ENCODE data around the gene NOS1AP. TPM values are rescaled to one million over a fixed set of nuclear protein-coding genes. Genes with fewer than 3 reads are reported as not detected.

Gene NOS1AP
- total RNA-seq, 1 experiment from 2014 or later: 5.3 TPM

- ATAC-seq: peak; percentile 71
- H3K79me2 ChIP-seq (ENCODE audit: insufficient read depth, low read length): no peaks in the 10 kb centered on the region
- DNase-seq (ENCODE audit: low read depth, low spot score): peak; percentile 35
- BruUV-seq (replicated peaks): no TSS peak
- H3K9me2 ChIP-seq (ENCODE audit: insufficient read depth): no peaks in the 10 kb centered on the region
- ChIA-PET RAD21 (ENCODE audit: low non-redundant PET in 1 of 2, low total read pairs in 2 of 2, uncharacterized antibody in 2 of 2, unreplicated experiment in 2 of 2) (no interaction called here), POLR2A (no interaction called here), CTCF (interaction anchor here (1.1 to 1.6 kb wide), 2 partner anchors 8 to 294 kb away, joined by 5 to 8 read pairs; no protein-coding TSS in a partner anchor)
- 0 out of 4 replicates have a peak overlapping the region, but pooled peaks of 1 of the 2 experiments have one; percentile 15 for H3K4me3 ChIP-seq (replicated peaks in 1 of 2; ENCODE audit: low read depth in 1 of 2, low read length in 2 of 2)
- no peaks in the 10 kb centered on the region for H3K36me3 ChIP-seq (ENCODE audit: control insufficient read depth in 1 of 2, insufficient read depth in 2 of 2, low read length in 2 of 2)
- H3K4me2 ChIP-seq (ENCODE audit: low read length): peak overlapping the region; percentile 52
- no peaks in the 10 kb centered on the region for H3K27me3 ChIP-seq (ENCODE audit: insufficient read depth, low read length)
- peak overlapping the region; percentile 72 for H3K27ac ChIP-seq (ENCODE audit: low read depth, low read length)
- peak overlapping the region; percentile 5; the same call in 1 of the 2 replicates for H3K9ac ChIP-seq (ENCODE audit: low read length)
- no peaks in the 10 kb centered on the region for H3K9me3 ChIP-seq (ENCODE audit: control insufficient read depth in 1 of 2, insufficient read depth in 1 of 2, low read depth in 1 of 2, low read length in 2 of 2)
- H2AFZ ChIP-seq (ENCODE audit: low read depth, low read length, poor library complexity, severe bottlenecking): no peak overlapping the region
- intact Hi-C loops (cut with micrococcal nuclease): loop anchor here (10.0 kb wide), 3 partner anchors 145 to 265 kb away; partner anchors contain the start of genes UAP1 and UHMK1
- no peaks in the 10 kb centered on the region for H4K20me1 ChIP-seq (ENCODE audit: insufficient read depth)
- H3K4me1 ChIP-seq (ENCODE audit: control insufficient read depth in 1 of 2, insufficient read depth in 2 of 2, low read length in 2 of 2): peaks cover 23 to 36% of the 10 kb centered on the region in 2 experiments
- no peak for TF ChIP-seq ELF1 (IDR thresholded peaks at IDR 0.05; ENCODE audit: borderline replicate concordance, low read depth)
- TF ChIP-seq ZBTB33 (IDR thresholded peaks at IDR 0.05; ENCODE audit: extremely low read depth, insufficient replicate concordance, low read length): no peak
- no peak for TF ChIP-seq POLR2A (IDR thresholded peaks at IDR 0.05; ENCODE audit: borderline replicate concordance, extremely low read depth, insufficient read depth, insufficient read length)
- no peak for TF ChIP-seq YY1 (IDR thresholded peaks at IDR 0.05; ENCODE audit: extremely low read depth, insufficient replicate concordance, low read depth, low read length)
- no peak for TF ChIP-seq REST (IDR thresholded peaks at IDR 0.05; ENCODE audit: low read depth)
- TF ChIP-seq ZNF274 (IDR thresholded peaks at IDR 0.05; ENCODE audit: low read depth, low read length): no peak
- no peak for TF ChIP-seq CBX3 (IDR thresholded peaks at IDR 0.05; ENCODE audit: low read depth)
- no peak for TF ChIP-seq CTCF (IDR thresholded peaks at IDR 0.05 in 2 of 3, conservative IDR thresholded peaks at IDR 0.05 in 1 of 3; ENCODE audit: borderline replicate concordance in 1 of 3, insufficient read depth in 1 of 3, low read depth in 2 of 3, low read length in 2 of 3)
- TF ChIP-seq EGR1 (IDR thresholded peaks at IDR 0.05; ENCODE audit: low read depth): no peak
- no peak for TF ChIP-seq POLR2AphosphoS5 (IDR thresholded peaks at IDR 0.05; ENCODE audit: low read depth, low read length)
- TF ChIP-seq ATF3 (IDR thresholded peaks at IDR 0.05): no peak
- no peak for TF ChIP-seq EZH2phosphoT487 (IDR thresholded peaks at IDR 0.05; ENCODE audit: borderline replicate concordance)
- TF ChIP-seq CEBPB (IDR thresholded peaks at IDR 0.05; ENCODE audit: low read depth): peak; percentile 52; the same call in 1 of the 2 replicates
- no peak for TF ChIP-seq ZFX (IDR thresholded peaks at IDR 0.05)
- TF ChIP-seq RAD21 (IDR thresholded peaks at IDR 0.05; ENCODE audit: low read depth): no peak
- no peak for TF ChIP-seq EZH2 (IDR thresholded peaks at IDR 0.05)
- TF ChIP-seq SIN3A (IDR thresholded peaks at IDR 0.05; ENCODE audit: low read depth): no peak
- TF ChIP-seq TCF7L2 (IDR thresholded peaks at IDR 0.05; ENCODE audit: borderline replicate concordance, extremely low read depth, insufficient read depth, insufficient read length): no peak
- TF ChIP-seq FOSL1 (IDR thresholded peaks at IDR 0.05; ENCODE audit: low read depth): peak; percentile 64
Measured at GRCh38 chr1:162349635-162350330, 280.3 kb downstream of the NOS1AP start.
